HepG2 (cell line): ENCODE results near the gene FAM53B. TPM values are rescaled to one million over a fixed set of nuclear protein-coding genes. Genes with fewer than 3 reads are reported as not detected.

Experiments used
- AFF4 ChIP-seq: sonication (generic); formaldehyde crosslinking; IDR thresholded peaks from 2 replicates; pipeline ENCODE4 v1.4.0; 2020; ENCODE audit warnings: missing genetic modification reagents
- AHDC1 ChIP-seq: sonication (generic); formaldehyde crosslinking; IDR thresholded peaks from 2 replicates; pipeline ENCODE4 v1.5.1; 2020; ENCODE audit warnings: mild to moderate bottlenecking, missing genetic modification reagents, borderline replicate concordance
- ATF2 ChIP-seq: sonication (generic); formaldehyde crosslinking; IDR thresholded peaks from 2 replicates; pipeline ENCODE4 v1.4.0; 2020; ENCODE audit warnings: missing genetic modification reagents
- CREBL2 ChIP-seq: sonication (generic); formaldehyde crosslinking; IDR thresholded peaks from 2 replicates; pipeline ENCODE4 v1.8.1; 2023; ENCODE audit warnings: missing genetic modification reagents, mild to moderate bottlenecking, borderline replicate concordance
- ZKSCAN8 ChIP-seq: IDR thresholded peaks from 2 replicates; pipeline ENCODE4 v1.6.1; 2016; ENCODE audit warnings: borderline replicate concordance, missing genetic modification reagents, missing compliant biosample characterization
- ZNF275 ChIP-seq: sonication (generic); formaldehyde crosslinking; IDR thresholded peaks from 2 replicates; pipeline ENCODE4 v1.8.0; 2022; ENCODE audit warnings: missing genetic modification reagents, mild to moderate bottlenecking, inconsistent platforms, borderline replicate concordance
- ZNF768 ChIP-seq: sonication (generic); formaldehyde crosslinking; IDR thresholded peaks from 2 replicates; pipeline ENCODE4 v1.4.0; 2020; ENCODE audit warnings: missing genetic modification reagents
- polyA plus RNA-seq, 8 experiments: library from polyadenylated mRNA; depleted of rRNA in 3 of 8; stranded (reverse) in 7 of 8; unstranded in 1 of 8; fragments of >200 nt; fragmentation: Illumina TruSeq in 4 of 8; extraction: Trizol in 4 of 8; gene quantifications; 2 replicates each; pipeline versions ENCODE4 v1.2.1 to v1.2.3, GENCODE V29; 2011 to 2016; ENCODE audit warnings: low read depth in 4 of 8, missing spikeins in 1 of 8, mixed read lengths in 1 of 8; ENCODE audit not compliant: insufficient read depth in 1 of 8
- total RNA-seq, 5 experiments: library from RNA; depleted of rRNA; stranded (reverse); fragments of >200 nt; fragmentation: Illumina TruSeq; extraction: Trizol; gene quantifications; 2 replicates each; pipeline ENCODE4 v1.2.3, GENCODE V29; 2016; ENCODE audit warnings: low read depth in 1 of 5

Gene FAM53B
- total and polyA plus RNA-seq, 2 of the 13 experiments (the other 11 are each of a cell fraction or from before 2014, with no cell fraction given) = 6.4 to 19.3 TPM

- TF ChIP-seq ATF2 (CRISPR knock-in tag) (no peak), ZKSCAN8 (no peak), AFF4 (CRISPR knock-in tag) (no peak), AHDC1 (no peak), CREBL2 (CRISPR knock-in tag) (no peak), ZNF768 (CRISPR knock-in tag) (no peak), ZNF275 (CRISPR knock-in tag) (no peak)
Measured at GRCh38 chr10:124601016-124601415, 143.2 kb downstream of the FAM53B start (continued).
